DMS79 (cell line): Measurements from ENCODE around the gene EFL1.

ENCODE experiments used
- DNase-seq: peaks from one replicate; lab custom pipeline; 2025; lab: John Stamatoyannopoulos, UW

Gene EFL1

DNA sequence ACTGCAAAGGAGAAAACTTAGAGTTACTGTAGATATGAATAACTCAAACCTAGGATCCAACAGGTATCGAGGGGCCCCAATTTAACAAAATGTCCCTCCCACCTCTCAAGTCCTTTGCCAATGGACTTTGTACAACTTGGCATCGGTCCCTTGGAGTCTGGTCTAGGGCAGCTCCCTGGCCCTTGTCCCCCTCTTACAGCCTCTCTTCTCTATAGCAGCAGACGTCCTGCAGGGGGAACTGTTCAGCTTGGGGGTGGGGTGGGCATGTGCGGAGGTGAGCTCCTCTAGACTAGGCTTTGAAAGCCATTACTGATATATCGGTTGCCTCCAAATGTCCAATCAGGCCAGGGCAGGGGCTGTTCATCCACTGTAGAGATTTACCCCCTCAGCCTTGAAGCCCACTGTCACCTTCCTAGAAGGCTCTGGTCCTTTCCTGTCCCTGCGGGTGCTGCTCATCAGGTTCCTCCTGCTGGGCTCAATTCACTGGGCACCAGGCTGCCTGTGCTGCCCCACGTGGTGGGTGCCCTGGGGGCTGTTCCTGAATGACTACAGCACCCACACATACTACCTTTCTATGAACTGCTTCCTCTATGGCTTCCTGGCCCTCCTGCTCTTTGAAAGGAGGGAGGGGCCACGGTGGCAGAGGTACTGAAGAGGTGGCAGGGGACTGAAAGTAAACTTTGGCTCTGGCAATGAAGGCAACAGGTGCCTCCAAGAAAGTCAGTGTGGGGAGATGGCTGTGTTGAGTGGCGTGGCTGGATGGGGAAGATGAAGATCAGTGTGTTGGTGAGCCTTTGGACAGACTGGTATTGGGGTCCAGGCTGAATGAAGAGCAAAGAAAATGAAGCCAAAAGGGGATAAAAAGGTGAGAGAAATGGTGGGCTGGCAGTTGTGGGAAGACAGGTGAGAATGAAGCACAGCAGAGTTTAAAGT is 137.9 kb downstream of the EFL1 start:
- DNase-seq = no peak

DNA sequence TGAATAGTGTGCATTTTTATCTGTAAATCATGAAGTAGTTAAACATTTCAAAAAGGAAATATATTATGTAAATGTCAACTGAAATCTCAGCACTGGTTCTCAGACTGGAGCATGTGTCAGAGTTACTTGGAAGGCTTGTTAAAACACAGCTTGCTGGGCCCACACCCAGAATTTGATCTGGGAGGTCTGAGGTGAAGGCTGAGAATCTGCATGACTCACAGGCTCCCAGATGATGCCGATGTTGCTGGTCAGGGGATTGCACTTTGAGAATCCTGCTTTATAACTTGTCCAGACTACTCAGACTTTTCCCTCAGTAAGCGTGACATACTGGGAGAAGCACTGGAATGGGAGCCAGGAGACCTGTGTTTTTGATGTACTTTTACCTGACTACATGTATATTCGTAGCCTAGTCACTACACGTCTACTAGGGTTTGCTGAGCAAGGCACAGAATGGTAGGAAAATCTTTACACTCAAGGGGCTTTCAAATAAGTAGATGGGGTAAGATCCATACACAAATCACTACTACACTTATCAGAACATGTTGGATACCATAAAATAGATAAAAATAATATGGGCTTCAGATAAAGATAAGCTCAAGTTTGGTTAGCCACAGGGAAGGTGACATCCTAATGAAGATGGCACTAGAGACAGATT is 139.7 kb downstream of the EFL1 start:
- no peak for DNase-seq

DNA sequence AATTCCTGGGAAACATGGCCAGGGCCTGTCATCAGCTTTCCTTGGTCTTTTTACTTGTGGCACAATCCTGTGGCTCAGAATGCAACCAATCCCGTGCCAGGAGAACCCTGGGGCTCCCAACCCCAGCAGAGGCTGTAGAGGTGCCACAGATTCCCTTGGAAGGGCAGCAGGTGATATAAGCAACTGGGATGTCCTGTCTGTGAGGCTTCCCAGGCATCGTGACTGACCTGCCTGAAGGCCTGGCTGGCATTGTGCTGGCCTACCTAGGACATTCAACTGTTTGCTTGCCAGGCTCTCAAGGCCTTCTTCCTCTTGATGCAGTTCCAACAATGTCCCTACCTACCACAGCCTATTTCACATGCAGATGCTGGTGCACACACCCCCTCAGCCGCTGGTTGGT is 144.5 kb downstream of the EFL1 start:
- no peak for DNase-seq

GRCh38 chr15:82117296-82117695 is 145.2 kb downstream of the EFL1 start:
- no peak for DNase-seq

- no peak for DNase-seq
Measured at GRCh38 chr15:82114660-82115059, 147.9 kb downstream of the EFL1 start.

- DNase-seq = no peak
Measured at GRCh38 chr15:82113106-82113715, 149.3 kb downstream of the EFL1 start.

GRCh38 chr15:82111918-82112317 is 150.6 kb downstream of the EFL1 start:
- DNase-seq = no peak

DNA sequence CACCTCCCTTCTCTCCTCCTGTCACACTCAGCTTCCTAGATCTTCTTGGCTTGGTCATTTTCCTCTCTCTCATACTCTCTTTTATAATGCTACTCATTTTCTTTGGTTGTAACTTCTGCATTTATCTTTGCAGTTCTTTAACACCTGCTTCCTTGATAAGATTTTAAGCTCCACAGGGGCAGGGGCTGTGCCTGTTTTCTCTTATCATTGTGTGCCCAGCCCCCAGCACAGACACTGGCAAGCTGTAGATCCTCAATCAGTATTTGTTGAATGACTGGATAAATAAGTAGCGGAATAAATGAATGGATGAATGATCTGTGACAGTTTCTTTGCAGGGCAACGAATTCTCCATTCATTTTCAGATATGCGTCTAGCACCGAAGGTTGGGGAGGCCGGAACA is 152.4 kb downstream of the EFL1 start:
- DNase-seq = no peak

DNA sequence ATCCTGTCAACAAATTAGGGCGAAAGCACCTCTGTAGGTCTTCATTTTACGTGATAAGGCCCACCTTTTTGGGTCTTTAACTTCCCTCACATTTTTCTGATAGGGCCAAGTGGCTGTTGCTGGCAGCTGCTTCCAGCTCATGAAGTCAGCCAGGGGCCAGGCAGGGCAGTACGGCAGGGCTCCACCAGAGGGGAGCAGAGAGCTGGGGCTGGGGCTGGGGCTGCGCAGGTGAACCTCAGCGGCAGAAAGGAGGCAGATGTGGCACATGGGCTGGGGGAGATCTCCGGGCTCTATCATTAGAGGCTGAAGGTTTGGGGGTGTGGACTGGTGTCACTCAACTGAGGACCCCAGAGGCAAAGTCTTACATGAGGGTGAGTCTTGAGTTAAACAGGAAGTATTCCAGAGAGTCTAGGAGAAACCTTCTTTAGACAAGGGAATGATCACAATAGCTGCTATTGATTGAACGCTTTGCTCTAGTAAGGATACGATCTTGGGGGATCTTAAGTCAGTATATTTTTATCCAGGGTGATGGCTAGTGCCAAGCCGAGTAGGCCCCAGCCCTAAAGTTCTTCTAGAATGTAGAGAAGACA is 153.9 kb downstream of the EFL1 start:
- no peak for DNase-seq

DNA sequence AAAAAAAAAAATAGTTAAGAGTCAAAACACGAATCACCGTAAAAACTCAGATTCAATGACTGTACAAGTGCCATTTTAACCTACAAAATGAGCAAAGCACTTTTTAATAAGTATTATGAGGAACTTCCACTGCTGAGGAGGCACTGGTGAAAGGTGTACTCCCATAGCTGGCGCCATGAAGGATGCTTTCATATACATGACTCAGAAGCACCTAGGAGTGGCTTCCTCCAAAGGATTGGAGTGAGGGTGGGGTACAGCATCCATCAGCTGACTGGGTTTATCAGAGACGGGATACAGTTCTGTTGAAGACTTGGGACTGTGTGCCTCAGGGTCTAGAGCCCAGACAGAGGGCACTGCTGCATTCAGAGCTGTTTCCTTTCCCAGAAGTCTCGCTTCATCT is 155.9 kb downstream of the EFL1 start:
- no peak for DNase-seq

- DNase-seq = peak; percentile 33
Measured at GRCh38 chr15:82105451-82106215, 156.9 kb downstream of the EFL1 start.

GRCh38 chr15:82103468-82103867 is 159.1 kb downstream of the EFL1 start:
- no peak for DNase-seq

DNA sequence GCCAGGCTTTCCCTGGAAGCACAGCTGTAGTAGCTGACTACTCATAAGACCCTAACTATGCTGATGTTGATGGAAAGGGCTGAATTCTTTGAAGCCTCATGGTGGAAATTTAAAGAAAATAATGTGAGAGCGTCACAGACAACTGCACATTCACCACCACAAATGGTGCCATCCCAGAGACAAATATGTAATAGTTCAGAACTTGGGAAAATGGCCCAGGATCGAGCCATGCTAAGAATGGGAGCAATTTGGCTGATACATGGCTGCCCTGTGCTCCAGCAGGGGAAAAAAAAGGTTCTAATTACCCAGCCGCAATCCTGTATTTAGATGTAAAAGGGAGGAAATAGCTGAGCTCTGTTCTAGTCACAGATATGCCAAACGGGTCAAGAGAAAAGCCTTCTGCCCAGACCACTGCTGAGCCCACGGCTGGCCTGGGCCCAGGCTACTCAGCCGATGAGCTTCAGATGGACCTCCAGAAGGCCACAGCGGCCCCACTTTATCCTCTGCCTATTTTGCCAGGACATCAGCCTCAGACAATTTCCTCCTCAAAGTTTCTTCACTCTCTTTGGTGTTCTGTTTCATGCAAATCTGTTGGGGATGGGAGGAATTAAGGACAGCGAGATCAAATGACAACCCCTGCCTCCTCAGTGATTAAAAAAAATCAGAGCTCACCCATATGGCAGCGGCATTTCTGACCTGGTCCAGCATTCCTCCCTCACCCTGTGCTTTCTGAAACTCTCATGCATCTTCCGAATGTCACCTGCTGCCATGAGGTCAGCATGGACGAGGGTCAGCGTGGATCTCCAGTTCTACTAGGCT is 162.2 kb downstream of the EFL1 start:
- no peak for DNase-seq

GRCh38 chr15:82098674-82099073 is 163.9 kb downstream of the EFL1 start:
- no peak for DNase-seq

- no peak for DNase-seq
Measured at GRCh38 chr15:82095803-82096202, 166.7 kb downstream of the EFL1 start.

- DNase-seq = no peak
Measured at GRCh38 chr15:82093774-82094211, 168.7 kb downstream of the EFL1 start.

GRCh38 chr15:82093325-82093724 is 169.2 kb downstream of the EFL1 start:
- DNase-seq = no peak

- no peak for DNase-seq
Measured at GRCh38 chr15:82091636-82092140, 170.8 kb downstream of the EFL1 start.

DNA sequence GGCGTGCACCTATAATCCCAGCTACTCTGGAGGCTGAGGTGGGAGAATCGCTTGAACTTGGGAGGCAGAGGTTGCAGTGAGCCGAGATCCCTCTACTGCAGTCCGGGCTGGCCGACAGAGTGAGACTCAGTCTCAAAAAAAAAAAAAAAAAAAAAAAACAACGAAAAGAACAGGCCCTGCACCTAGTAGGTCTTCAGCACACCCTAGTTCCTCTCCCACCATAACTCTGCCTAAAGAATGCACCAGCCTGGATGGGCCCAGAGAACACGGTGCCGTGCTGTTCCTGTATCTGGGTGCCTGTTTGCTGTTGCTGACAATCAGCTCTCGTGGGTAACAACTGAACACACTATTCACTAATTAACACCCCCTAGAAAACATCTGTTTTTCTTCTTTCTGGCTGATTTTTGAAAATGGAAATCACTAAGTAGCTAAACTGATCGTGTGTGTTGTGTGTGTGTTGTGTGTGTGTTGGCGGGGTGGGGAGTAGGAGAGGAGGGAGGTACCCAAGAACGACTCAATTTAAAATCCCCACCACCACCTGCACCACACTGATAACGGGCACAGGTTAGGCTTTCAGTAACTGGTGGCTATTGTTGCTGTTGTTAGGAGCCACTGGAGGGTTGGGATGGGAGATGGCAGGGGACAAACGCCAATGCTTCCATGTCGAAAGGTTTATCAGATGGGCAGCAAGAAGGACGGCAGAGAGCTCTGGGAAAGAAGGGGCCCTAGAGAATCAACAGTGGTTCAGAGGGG is 176.1 kb downstream of the EFL1 start:
- no peak for DNase-seq
